HG03139 (cell line): ENCODE measurements around the gene PPIE.
"Not testable (repeated sequence)": the region's sequence is repeated elsewhere in the genome, so short reads cannot be mapped to it uniquely, and the experiment has no call there.

Experiments used
- ATAC-seq: cut with Tn5 transposase; IDR thresholded peaks from one replicate; pipeline ENCODE4 v1.9.1; 2021; ENCODE audit not compliant: unreplicated experiment

Gene PPIE

DNA sequence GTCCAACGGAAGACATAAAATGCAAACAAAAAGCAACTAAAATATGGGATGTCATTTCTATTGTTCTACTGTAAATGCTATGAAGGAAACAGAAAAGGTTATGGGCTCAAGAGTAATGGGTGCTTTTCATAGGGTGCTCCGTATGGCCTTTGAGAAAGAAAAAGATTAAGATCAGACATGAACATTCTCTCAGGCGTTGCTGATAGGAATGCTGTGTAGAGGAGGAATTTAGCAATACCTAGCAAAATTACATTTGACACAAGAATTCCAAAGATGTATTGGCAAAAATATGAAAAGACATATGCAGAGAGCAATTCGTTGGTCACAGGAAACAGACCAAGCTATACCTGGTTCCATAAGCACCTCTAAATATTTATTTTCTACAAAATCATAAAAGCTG, 38.2 kb downstream of the PPIE start:
- no peak for ATAC-seq

DNA sequence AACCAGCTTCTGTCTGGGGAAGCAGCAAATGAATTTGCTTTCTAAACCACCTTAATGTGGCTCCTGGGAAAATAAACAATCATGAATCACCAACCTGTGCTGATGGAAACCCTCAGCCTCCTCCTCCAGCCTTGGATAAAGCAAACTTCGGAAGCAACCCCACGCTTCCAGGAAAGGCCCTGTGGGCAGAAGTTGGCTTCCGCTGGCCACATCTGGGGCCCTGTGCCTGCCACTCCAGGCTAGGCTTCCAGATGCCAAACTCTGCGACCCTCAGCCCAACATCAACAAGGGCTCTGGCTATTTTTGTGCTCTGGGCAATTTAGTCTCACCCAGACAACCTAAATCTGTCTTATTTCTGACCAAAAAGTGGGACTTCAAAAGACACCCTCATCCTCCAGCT, 38.6 kb downstream of the PPIE start:
- no peak for ATAC-seq

DNA sequence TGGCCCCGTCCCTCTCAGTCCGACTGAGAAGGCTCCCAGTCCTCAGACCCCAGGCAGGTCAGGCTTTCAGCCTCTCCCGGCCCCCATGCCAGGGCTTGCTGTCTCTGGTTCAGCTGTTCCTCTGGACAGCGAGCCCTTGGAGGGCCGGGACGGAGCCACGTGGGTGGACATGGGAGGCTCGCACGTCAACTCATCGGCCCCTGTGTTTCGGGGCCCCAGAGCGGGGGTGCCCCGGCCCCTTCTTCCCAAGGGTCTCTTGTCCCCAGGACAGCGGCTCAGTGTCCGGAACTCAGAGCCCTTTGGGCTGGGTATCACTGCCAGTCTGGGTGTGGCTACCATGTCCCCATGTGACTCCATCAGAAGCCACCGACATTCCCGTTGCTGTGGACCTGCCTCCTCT, 39.2 kb downstream of the PPIE start:
- not testable (repeated sequence) for ATAC-seq

DNA sequence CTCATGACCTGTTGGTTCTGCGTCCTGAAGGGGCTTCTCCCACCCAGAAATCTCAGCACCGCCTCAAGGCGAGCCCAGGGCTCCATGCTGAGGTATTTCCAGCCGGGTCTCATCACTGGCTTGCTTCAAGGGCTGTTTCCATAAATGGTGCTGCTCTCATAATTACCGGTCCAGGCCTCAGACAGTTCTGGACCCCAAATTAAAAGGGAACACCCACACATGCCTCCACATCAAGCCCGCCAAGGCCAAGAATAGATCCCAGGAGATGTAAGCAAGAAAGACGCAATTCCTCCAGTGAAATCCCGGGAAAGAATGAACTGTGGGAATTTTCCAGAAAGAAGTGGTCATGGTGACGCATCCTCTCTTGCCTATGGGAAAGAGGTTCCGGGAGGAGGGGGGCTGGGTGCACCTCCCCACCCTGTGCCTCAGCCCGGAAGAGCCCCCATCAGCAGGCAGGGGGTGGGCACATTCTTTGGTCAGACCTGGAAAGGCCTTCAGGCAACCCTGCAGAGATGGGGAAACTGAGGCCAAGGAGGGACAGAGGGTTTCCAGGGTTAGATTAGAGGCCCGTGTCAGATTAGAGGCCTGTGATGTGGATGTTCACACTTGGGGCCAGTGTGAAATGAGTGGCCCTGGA, 39.9 kb downstream of the PPIE start:
- not testable (repeated sequence) for ATAC-seq

DNA sequence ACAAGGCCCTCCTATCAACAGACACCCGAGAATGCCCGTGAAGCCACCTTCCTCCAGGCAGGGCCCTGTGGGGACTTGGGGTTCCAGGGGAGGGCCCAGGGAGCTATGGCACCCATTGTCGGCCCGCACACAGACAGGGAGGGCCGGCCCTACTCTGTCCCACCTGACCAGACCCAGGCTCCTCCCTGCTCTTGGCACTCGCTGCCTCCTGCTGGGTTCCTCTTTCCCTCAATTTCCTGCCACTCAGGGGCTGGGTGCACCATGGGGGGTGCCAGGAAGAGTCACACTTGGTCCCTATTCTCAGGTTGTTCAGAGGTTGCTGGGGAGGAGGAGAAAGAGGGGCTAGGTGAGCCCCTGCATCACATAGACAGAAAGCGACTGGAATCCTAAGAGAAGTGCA, 40.5 kb downstream of the PPIE start:
- ATAC-seq, result no peak

DNA sequence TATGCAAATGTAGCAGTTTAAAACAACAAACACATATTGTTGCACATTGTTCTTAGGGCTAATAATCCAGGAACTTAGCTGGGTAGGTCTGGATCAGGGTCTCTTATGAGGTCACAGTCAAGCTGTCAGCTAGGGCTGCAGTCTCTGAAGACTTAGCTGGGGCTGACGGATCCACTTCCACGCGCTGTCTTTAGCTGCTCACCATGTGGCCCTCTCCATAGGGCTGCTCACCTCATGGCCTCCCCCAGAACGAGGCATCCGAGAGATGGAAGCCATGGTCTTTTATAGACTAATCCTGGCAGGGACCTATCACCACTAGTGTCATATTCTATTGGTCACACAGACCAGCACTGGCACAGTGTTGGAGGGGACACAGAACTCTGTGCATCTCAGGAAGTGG, 41.1 kb downstream of the PPIE start:
- no peak for ATAC-seq

DNA sequence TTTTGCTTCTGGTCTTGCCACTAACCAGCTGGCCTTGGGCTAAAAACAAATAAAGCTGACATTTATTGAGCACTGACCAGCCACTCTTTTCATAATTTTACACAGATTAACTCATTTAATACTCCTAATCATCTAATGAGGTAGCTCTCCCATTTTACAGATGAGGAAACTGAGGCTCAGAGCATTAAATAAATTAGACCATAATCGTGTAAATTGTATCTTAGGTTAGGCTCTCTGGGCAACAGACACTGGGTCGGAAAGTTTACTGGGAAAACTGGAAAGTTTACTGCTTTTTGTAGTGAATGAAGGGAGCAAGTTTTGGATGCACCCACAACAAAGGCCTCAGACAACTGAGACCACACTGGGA, 42.6 kb downstream of the PPIE start:
- ATAC-seq, result no peak

DNA sequence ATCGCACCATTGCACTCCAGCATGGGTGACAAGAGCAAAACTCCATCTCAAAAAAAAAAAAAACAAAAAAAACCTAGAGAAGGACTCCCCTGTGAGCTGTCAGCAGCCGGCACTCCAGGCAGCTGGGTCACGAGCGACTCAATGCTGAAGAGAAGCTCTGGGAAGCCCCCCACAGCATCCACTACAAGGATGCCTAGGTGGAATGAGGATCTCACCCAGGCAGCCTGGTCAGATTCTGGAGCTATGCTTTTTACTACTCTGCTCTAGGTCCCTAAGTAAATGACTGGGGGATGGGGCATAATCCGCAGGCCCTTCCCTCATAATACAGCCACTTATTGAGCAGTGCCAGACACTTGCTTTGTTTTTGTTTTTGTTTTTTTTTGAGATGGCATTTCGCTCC, 43.4 kb downstream of the PPIE start:
- no peak for ATAC-seq

DNA sequence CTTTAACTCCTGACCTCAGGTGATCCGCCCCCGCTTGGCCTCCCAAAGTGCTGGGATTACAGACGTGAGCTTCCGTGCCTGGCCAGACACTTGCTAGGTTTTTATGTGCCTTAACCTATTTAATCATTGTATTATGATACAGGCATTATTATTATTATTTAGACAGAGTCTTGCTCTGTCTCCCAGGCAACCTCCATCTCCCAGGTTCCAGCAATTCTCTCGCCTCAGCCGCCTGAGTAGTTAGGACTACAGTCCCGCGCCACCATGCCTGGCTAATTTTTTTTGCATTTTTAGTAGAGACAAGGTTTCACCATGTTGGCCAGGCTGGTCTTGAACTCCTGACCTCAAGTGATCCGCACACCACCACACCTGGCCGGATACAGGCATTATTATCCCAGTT, 44.0 kb downstream of the PPIE start:
- ATAC-seq, result not testable (repeated sequence)

DNA sequence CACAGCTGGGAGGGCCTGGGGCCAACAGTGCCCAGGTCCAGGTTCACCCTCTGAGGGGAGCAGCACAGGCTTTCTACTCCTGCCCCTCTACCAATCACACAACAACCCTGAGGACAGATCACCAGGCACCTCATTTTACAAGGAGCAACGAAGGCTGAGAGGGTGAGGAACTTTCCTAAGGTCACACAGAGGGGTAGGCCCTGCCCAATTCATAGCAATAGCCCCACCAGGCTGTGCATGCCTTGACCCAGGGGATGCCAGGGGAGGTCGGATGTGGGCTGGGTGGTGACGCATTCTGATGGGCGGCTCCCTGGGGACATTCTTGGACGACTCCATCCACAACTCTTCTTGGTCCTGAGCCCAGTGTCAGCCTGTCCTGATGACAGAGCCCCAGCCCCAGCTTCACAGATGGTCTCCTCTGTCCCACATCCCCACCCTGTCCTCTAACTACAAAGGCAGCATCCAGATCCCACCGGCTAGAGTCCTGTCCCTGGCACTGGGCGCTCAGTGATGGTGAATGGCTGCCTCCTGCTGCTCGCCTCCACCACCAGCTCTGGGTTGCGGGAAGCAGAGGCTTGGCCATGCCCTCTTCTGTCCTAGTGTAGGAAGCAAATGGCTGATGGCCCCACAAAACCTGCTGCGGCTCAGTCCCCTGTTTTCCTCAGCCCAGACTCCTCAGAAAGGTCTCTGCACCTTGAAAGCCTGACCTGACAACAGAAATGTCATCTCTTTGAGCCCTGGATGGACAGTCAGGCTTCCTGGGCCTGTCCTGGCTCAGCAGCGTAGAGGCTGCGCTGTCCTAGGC, 47.8 kb downstream of the PPIE start:
- not testable (repeated sequence) for ATAC-seq

DNA sequence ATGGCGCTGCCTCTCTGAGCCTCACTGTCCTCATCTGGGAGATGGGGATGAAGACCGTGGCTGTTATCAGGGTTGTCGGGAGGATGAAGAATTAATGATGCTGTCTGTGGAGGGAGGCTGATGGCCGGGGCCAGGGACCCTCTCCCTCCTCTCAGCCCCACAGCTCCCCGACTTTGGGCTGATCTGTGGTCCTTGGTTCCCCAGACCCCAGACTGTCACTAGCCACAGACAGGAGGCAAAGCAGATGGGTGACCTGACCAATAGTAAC, 48.4 kb downstream of the PPIE start:
- ATAC-seq, result not testable (repeated sequence)

DNA sequence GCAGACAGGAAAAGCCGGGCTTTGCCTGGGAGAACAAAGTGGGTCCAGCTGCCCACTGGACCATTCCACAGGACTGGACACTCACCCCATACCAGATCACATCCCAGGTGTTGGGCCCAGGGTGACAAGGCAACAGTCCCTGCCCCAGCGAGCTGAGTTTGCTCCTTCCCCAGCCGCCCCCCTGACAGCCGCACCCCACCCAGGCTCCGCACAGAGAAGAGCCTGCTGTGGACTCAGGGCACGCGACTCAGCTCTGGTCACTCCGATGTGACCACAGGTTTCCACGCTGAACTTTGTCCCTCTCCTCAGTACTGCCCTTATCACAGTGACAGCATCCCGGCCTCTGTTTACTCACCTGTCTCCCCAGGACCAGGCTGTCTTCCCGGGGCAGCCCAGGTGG, 48.8 kb downstream of the PPIE start:
- no peak for ATAC-seq

DNA sequence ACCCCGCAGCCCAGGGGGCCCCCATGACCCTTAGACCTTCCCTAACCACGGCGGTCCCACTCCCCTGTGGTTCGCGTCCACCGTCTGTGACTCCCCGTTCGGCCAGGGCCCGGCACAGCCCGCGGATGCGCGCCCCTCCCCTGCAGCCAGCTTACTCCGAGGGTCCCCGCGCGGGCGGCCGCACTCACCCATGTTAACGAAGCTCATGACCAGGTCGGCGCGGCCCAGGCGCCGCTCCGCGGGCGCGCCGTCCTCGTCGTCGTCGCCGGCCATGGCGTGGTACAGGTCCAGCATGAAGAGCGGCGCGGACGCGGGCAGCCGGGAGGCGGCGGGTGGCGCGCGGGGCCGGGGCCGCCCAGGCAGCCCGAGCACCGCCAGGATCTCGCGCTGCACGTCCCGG, 49.3 kb downstream of the PPIE start:
- not testable (repeated sequence) for ATAC-seq

DNA sequence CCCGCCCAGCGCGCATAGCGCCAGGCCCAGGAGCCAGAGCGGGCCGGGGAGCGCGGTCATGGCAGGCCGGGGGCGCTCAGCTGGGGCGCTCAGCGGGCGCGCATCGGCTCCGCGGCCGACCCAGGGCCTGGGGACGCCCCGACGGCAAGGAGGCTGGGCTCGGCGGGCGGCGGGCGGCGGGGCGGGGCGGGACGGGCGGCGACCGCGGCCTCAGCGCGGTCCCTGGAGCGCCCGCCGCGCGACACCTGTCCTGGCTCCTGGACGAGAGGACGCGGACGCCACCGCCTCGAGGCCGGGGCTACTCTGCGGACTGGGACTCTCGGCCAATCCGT, 49.7 kb downstream of the PPIE start:
- ATAC-seq, result no peak

DNA sequence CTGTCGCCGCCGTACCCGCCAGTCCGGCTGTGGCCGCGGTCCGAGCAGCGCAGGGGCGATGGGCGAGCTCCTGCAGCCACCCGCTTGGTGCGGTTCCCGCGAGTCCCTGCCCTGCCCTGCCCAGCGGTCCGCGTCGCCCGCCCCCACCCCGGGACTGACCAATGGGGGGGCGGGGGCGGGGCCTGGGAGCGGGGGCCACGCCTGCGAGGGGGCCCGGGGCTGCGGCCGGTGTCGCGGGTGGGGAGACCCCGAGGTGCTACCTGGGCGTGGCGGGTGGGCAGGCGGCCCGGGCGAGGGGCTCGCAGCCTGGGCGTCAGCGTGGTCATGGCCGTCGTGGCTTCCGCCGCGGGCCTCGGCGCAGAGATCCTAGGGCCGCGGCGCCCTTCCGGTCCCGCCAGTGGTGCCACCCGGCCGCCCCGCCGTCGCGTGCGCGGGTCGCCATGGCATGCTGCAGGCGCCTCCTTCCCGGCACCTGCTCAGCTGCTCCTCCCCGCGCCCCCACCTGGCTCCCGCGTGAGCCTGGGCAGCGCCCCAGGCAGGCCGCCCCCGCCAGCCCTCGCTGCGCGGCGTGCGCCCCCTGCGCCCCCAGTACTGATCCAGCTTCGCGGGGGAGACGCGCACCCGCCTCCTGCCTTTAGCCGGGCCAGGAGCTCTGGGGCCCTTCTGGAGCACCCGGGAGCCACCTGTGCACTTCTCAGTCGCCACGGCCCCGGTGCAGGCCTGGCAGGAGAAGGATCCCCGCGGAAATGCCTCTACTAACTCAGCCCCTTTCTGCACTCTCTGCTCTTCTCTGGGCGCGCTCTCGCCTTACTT, 50.3 kb downstream of the PPIE start, which contains the start of gene BMP8B:
TSS of gene BMP8B (minus strand) at position 108 of the 813 bp plus-strand sequence. CDS start 380 bp downstream, outside the sequence.
- peak; percentile 52 for ATAC-seq

DNA sequence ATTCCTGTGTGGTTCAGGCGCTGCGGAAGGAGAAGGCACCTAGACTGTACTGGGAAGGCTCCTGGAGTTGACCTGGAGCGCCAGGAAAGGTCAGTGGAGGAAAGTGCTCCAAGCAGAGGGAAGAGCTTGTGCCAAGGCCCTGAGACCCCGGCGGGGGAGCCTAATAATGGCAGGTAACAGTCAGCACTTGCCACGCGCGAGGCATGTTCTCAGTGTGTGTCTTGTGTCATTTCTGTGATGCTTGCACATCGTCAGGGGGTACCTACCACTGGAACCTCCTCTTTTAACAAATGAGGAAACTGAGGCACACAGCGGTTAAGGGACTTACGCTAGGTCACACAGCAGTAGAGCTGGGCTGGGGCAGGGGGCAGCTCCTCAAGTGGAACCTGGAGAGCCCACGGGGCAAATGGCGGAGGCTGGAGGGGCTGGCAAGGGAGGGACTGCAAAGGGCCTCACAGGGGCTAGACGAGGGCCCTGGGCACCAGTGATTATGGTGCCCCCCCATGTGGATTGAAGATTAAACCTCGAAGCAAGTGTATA, 51.0 kb downstream of the PPIE start:
- ATAC-seq, result no peak

DNA sequence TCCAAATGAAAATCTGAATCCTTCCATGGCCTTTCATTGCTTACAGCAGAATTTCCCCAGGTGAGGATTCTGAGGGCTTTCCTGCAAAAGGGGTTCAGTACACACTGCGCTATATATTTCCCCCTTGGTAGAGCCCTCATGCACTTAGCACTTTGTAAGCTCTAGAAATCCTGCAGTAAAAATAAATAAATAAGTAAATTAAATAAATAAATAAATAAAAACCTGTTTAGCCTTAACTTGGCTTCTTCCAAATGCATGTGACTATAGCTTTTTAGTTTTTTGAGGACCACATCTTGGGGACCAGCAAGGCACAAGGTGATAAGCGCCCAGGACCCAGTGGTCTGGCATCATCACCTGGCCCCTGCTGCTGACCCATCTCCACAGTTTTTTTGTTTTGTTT, 53.2 kb downstream of the PPIE start:
- no peak for ATAC-seq

DNA sequence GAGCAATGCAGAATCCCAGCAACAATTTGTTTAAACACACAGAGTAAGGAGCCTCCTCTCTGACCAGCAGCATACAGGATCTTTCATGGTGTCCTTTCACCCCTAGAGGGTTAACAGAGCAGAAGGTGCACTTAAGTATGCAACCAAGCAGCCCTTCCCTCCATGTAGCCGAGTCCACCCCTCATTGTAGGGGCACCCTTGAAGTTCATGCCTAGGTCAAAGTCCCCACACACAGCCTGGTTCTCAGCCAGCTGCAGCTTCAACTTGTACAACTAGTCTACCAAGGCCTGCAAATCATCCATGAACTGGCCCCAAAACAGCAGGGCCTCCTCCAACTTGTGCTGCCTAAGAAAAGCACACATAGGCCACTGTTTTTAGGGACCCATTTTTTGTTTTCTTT, 57.0 kb downstream of the PPIE start:
- no peak for ATAC-seq

DNA sequence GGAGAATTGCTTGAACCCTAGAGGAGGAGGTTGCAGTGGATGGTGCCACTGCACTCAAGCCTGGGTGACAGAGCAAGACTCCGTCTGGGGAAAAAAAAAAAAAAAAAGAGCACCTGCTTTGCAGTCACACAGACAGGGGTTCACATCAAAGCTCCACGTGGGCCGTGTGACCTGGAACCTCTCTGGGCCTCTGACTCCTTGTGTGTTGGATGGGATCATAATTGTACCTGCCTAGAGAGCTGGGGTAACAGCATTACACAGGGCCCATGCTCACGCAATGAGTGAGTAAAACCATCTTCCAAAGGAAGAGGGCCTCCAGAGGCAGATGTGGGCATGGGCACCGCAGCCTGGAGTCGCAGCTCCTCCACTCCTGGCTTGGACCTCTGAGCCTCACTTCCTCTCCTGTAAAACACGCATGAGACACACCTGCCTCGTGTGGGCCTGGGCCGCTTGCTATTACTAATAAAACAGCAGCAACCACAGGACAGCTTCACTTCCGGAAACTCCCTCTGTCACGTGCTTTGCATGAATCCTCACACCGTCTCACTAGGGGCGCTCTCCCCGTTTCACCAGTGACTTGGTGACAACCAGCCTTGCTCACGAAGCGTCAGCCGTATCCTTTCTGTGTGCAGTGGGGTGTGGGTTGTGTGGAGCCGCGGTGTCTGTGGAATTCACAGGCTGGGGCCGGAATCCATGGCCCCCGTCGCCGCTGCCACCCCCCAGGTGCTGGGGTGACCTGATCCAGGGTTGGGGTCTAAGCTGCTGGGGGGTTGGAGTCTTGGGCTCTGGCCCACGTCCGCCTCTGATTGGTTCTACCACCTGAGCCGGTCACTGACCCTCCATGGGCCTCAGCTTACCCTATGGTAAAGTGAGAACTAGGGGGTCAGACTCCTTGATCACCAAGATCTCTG, 60.4 kb downstream of the PPIE start:
- ATAC-seq, result peak; percentile 70

DNA sequence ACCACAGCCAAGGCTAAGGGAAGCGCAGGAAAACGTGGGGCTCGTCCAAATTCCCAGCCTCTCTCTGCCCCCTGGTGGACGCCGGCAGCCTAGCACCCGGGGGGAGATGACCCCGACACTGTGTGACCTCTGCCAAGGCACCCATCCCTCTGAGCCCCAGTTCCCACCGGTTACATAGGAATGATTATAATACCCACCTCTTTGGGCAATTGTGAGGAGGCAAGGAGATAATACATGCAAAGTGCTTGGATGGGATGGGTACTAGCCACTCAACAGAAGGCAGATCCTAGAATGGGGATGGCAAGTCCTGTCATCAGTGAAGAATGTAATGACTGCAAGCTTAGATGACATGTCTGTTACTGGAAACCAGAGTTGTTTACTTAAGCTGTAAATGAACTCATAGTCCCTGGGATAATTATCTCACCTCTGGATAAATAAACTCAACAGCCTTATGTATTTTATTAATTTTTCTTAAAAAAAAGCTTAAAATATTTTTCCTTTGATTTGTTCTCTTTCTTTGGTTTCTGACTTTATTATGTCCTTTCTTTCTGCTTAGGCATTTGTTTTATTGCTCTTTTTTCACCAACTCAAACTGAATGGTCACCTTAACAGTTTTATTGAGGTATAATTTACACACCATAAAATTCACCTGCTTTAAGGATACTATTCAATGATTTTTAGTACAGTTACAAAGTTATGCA, 61.2 kb downstream of the PPIE start:
- ATAC-seq, result peak; percentile 65
